GM12878 (cell line): Measurements from ENCODE around the gene CPEB3. TPM values are rescaled to one million over a fixed set of nuclear protein-coding genes. Genes with fewer than 3 reads are reported as not detected.
A peak's percentile ranks its signal among the peaks of the same experiment; 100 is the strongest.

Experiments
- ATAC-seq: fragments of 200-7000 bp; cut with Tn5 transposase; 3 replicates; pipeline ENCODE4 v1.9.1; 2020; ENCODE audit warnings: mild to moderate bottlenecking, moderate library complexity
- BruUV-seq: library from RNA; stranded (reverse); fragments of 400-500 nt; replicated peaks from 2 replicates; lab custom pipeline; 2021; lab: Mats Ljungman, UMichigan
- CTCF ChIA-PET: fragments of 300-600 bp; sonication (Branson Sonifier 250); formaldehyde crosslinking; extraction: SDS; loops from one replicate; lab custom pipeline; 2021; ENCODE audit warnings: inconsistent platforms; lab: Yijun Ruan, JAX
- POLR2A ChIA-PET: fragments of 350-600 bp; formaldehyde crosslinking; extraction: SDS; loops from one replicate; lab custom pipeline; 2021; ENCODE audit warnings: inconsistent platforms; lab: Charles Lee
- RAD21 ChIA-PET: fragments of 300-600 bp; sonication (Branson Sonifier 250); formaldehyde crosslinking; loops from one replicate; lab custom pipeline; 2023; ENCODE audit warnings: antibody characterized with exemption; ENCODE audit not compliant: unreplicated experiment; lab: Charles Lee
- SMC1A ChIA-PET: fragments of 300-600 bp; sonication (Branson Sonifier 250); formaldehyde crosslinking; loops from one replicate; lab custom pipeline; 2023; ENCODE audit not compliant: unreplicated experiment, uncharacterized antibody; lab: Charles Lee
- DNase-seq: peaks from one replicate; pipeline ENCODE4 v3.0.0-alpha.2; 2011; ENCODE audit warnings: low read depth, low spot score
- FAIRE-seq: peaks from 3 replicates; lab custom pipeline; 2011; peaks lifted over from hg19 to GRCh38; lab: Jason Lieb, UNC
- H2AFZ ChIP-seq: 2 replicates; pipeline ENCODE4 v1.6.0; 2011; ENCODE audit warnings: low read depth, low read length, control low read depth; ENCODE audit not compliant: control insufficient read depth
- H3K27ac ChIP-seq: 2 replicates; pipeline ENCODE4 v1.5.1; 2011; ENCODE audit warnings: control low read depth; ENCODE audit not compliant: control insufficient read depth, insufficient read depth
- H3K27me3 ChIP-seq, 2 experiments: replicated peaks in 1 of 2; 2 replicates each; pipeline versions ENCODE4 v1.6.0 to v1.6.1; 2011; ENCODE audit warnings: low read length in 1 of 2; ENCODE audit not compliant: control insufficient read depth in 2 of 2, insufficient read depth in 2 of 2
- H3K36me3 ChIP-seq, 2 experiments: 2 replicates each; pipeline ENCODE4 v1.5.1; 2011; ENCODE audit warnings: low read length in 1 of 2; ENCODE audit not compliant: control insufficient read depth in 2 of 2, insufficient read depth in 2 of 2
- H3K4me1 ChIP-seq: 2 replicates; pipeline ENCODE4 v1.6.1; 2011; ENCODE audit warnings: mild to moderate bottlenecking, low read length, moderate library complexity, mixed read lengths; ENCODE audit not compliant: control insufficient read depth, insufficient read depth
- H3K4me2 ChIP-seq: 2 replicates; pipeline ENCODE4 v1.6.0; 2011; ENCODE audit warnings: control low read depth; ENCODE audit not compliant: control insufficient read depth, insufficient read depth
- H3K4me3 ChIP-seq: fragments of 200-600 bp; sonication (generic); 2 replicates; pipeline ENCODE4 v1.5.1; 2016
- H3K79me2 ChIP-seq: 2 replicates; pipeline ENCODE4 v1.6.0; 2011; ENCODE audit warnings: low read length; ENCODE audit not compliant: control insufficient read depth, insufficient read depth
- H3K9ac ChIP-seq: 2 replicates; pipeline ENCODE4 v1.8.0; 2011; ENCODE audit warnings: low read length, control low read depth, mixed read lengths; ENCODE audit not compliant: control insufficient read depth, insufficient read depth
- H3K9me3 ChIP-seq: replicated peaks from 3 replicates; pipeline ENCODE4 v1.5.1; 2011; ENCODE audit warnings: mild to moderate bottlenecking, low read length; ENCODE audit not compliant: control insufficient read depth, insufficient read depth
- H4K20me1 ChIP-seq: 2 replicates; pipeline ENCODE4 v1.6.0; 2011; ENCODE audit not compliant: control insufficient read depth, insufficient read depth
- ATF7 ChIP-seq: fragments of 450-650 bp; IDR thresholded peaks from 2 replicates; pipeline ENCODE4 v1.6.1; 2016; ENCODE audit warnings: low read depth, mild to moderate bottlenecking
- MTA3 ChIP-seq: IDR thresholded peaks from 2 replicates; pipeline ENCODE4 v1.6.1; 2012; ENCODE audit warnings: low read length, inconsistent platforms, borderline replicate concordance
- SMAD1 ChIP-seq: fragments of 450-650 bp; IDR thresholded peaks from 2 replicates; pipeline ENCODE4 v1.6.1; 2018; ENCODE audit warnings: mild to moderate bottlenecking, low read depth; ENCODE audit not compliant: partially characterized antibody
- WGBS: methylation state at CpG from one replicate; pipeline ENCODE4 v1.1.6; 2016; ENCODE audit warnings: low lambda C conversion rate; ENCODE audit not compliant: insufficient replicate concordance, insufficient coverage; ENCODE audit errors: missing lambda C conversion rate; 5-methylcytosine and 5-hydroxymethylcytosine counted together
- in situ Hi-C: fragments of 300-500 bp; cut with MboI; formaldehyde crosslinking; loops from 9 replicates; pipeline ENCODE4 v1.14.3; 2018; ENCODE audit warnings: mixed read lengths
- intact Hi-C: fragments of 100-400 bp; cut with micrococcal nuclease; formaldehyde crosslinking; loops from one replicate; pipeline ENCODE4 v1.14.2; 2022; ENCODE audit not compliant: unreplicated experiment
- polyA plus RNA-seq, 11 experiments: library from polyadenylated mRNA; depleted of rRNA in 4 of 11; unstranded in 6 of 11; stranded (reverse) in 5 of 11; fragments of >200 nt; fragmentation: Nextera tagmentation in 4 of 11; fragmentation: Illumina TruSeq in 1 of 11; extraction: Ambion mirVana in 4 of 11; extraction: Trizol in 1 of 11; gene quantifications; 1 replicate in 1 of 11; 2 replicates in 10 of 11; pipeline versions ENCODE4 v1.2.1 to v1.2.3, GENCODE V29; 2011 to 2016; ENCODE audit warnings: inconsistent platforms in 2 of 11, missing spikeins in 2 of 11, low read depth in 1 of 11
- small RNA-seq: library from RNA; depleted of rRNA; stranded (forward); fragments of <200 nt; gene quantifications from one replicate; pipeline ENCODE3, GENCODE V24; 2014
- total RNA-seq, 4 experiments: library from RNA; depleted of rRNA in 3 of 4; stranded (reverse); fragments of >200 nt in 3 of 4; fragmentation: Illumina TruSeq in 1 of 4; extraction: Trizol in 1 of 4; gene quantifications; 2 replicates each; pipeline versions ENCODE4 v1.2.1 to v1.2.3, GENCODE V29; 2013 to 2021

The CPEB3 gene
- total and polyA plus RNA-seq, 10 of the 15 experiments (the other 5 are each of a cell fraction or from before 2014, with no cell fraction given), result 0.50 to 2.3 (median 1.2) TPM

DNA sequence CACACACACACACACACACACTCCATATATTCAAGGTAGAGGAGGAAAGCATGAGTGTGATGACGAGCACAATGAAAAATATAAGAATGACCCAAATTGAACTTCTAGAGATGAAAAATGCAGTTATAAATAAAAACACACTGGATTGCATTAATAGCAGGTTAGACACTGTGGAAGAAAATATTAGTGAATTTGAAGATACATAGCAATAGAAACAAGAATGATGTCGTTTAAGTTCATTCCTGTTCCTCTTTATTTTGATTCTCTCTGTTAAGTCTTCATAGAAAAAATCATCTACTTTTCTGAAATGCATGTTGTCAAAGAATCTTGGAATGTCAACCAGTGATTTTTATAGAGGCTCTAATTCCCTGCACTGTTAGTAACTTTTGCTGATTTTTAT is 288.9 kb downstream of the CPEB3 start:
- no peak overlapping the region for H2AFZ ChIP-seq
- no TSS peak for BruUV-seq
- ChIA-PET SMC1A (no interaction called here), RAD21 (no interaction called here), CTCF (no interaction called here), POLR2A (no interaction called here)
- no peak overlapping the region for H3K27ac ChIP-seq
- peaks cover 5% of the 10 kb centered on the region; the same call in 2 of the 3 replicates for H3K9me3 ChIP-seq
- H3K36me3 ChIP-seq, result peaks cover 0 to 13% of the 10 kb centered on the region in 2 experiments
- intact Hi-C loops (no loop called here), in situ Hi-C loops (no loop called here)
- no peaks in the 10 kb centered on the region for H4K20me1 ChIP-seq
- H3K9ac ChIP-seq, result no peak overlapping the region
- H3K4me2 ChIP-seq, result no peak overlapping the region
- no peaks in the 10 kb centered on the region for H3K79me2 ChIP-seq
- H3K4me3 ChIP-seq, result no peak overlapping the region
- TF ChIP-seq ATF7, result peak; percentile 46
- TF ChIP-seq MTA3, result no peak
- DNase-seq, result no peak
- H3K4me1 ChIP-seq, result no peaks in the 10 kb centered on the region
- 89% methylated on average over 2 of the region's 2 CpGs for WGBS
- FAIRE-seq, result no peak
- no peak for ATAC-seq
- H3K27me3 ChIP-seq, result no peaks in the 10 kb centered on the region

DNA sequence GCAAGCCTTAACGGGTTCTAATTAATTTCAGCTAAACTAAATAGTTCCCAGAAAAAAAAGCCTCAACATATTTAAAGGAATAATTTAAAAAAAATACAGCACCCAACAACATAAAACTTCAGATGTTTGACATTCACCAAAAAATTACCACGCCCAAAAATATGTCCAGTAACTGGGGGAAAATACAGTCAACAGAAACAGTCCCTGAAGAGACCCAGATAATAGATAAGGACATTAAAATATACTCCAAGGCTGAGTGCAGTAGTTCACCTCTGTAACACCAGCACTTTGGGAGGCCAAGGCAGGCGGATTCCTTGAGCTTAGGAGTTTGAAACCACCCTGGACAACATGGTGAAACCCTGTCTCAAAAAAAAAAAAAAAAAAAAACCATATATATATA is 289.3 kb downstream of the CPEB3 start:
- H3K9me3 ChIP-seq, result peaks cover 5% of the 10 kb centered on the region; the same call in 2 of the 3 replicates
- H3K4me3 ChIP-seq, result no peak overlapping the region
- H3K4me1 ChIP-seq, result no peaks in the 10 kb centered on the region
- intact Hi-C loops, result no loop called here
- ChIA-PET RAD21 (no interaction called here), SMC1A (no interaction called here), POLR2A (interaction anchor here (0.6 kb wide), 1 partner anchor 390 kb away, joined by 6 read pairs; no protein-coding TSS in a partner anchor), CTCF (no interaction called here)
- in situ Hi-C loops, result no loop called here
- BruUV-seq, result no TSS peak
- no peaks in the 10 kb centered on the region for H3K79me2 ChIP-seq
- DNase-seq, result no peak
- WGBS, result 99% methylated on average over 3 of the region's 3 CpGs
- ATAC-seq, result no peak
- H3K9ac ChIP-seq, result no peak overlapping the region
- H4K20me1 ChIP-seq, result no peaks in the 10 kb centered on the region
- no peak for FAIRE-seq
- peaks cover 0 to 13% of the 10 kb centered on the region in 2 experiments for H3K36me3 ChIP-seq
- H2AFZ ChIP-seq, result no peak overlapping the region
- no peak overlapping the region for H3K4me2 ChIP-seq
- H3K27me3 ChIP-seq, result no peaks in the 10 kb centered on the region
- H3K27ac ChIP-seq, result no peak overlapping the region
- no peak for TF ChIP-seq SMAD1

Small RNAs within 50 kb of the gene (small RNA-seq; reads per million reads assigned to genes)
- gene RF00019 (not detected), gene RF00402 (not detected), gene RF00622 (not detected), gene RNY3P12 (not detected)

Other genes starting within 250 kb of the CPEB3 start
- 7.5 and 11.0 TPM in 2 replicates for gene MARCHF5, start 89 bp upstream of the CPEB3 start, total RNA-seq (2014; rRNA removed)
- gene MARCHF5, start 89 bp upstream of the CPEB3 start, total RNA-seq (2014; rRNA removed; fragmentation: Illumina TruSeq; extraction: Trizol), result 12.2 and 12.6 TPM in 2 replicates
- 30.7 and 33.7 TPM in 2 replicates for gene MARCHF5, start 89 bp upstream of the CPEB3 start, total RNA-seq (2021)
- gene MARCHF5, start 89 bp upstream of the CPEB3 start, polyA plus RNA-seq (2011; rRNA removed), result 40.0 and 55.3 TPM in 2 replicates
- gene MARCHF5, start 89 bp upstream of the CPEB3 start, polyA plus RNA-seq (2014; fragmentation: Illumina TruSeq; extraction: Trizol), result 22.3 and 30.7 TPM in 2 replicates
- gene MARCHF5, start 89 bp upstream of the CPEB3 start, polyA plus RNA-seq (2014; fragmentation: Nextera tagmentation; extraction: Ambion mirVana), result 1 to 10 TPM; 4.8 to 5.8 TPM
- 12.5 and 15.6 TPM in 2 replicates for gene MARCHF5, start 89 bp upstream of the CPEB3 start, polyA plus RNA-seq (2014; rRNA removed)
- 10 to 100 TPM; 44.9 to 46.8 TPM for gene MARCHF5, start 89 bp upstream of the CPEB3 start, polyA plus RNA-seq (2016; fragmentation: Nextera tagmentation; extraction: Ambion mirVana)